SU-DHL-6 (cell line): ENCODE results near the gene SORBS2.

Experiments used
- CTCF ChIP-seq: fragments of 200-600 bp; sonication (generic); IDR thresholded peaks from one replicate; pipeline ENCODE4 v1.5.1; 2017; ENCODE audit warnings: antibody characterized with exemption, mild to moderate bottlenecking, low read length, moderate library complexity; ENCODE audit not compliant: insufficient read depth, poor library complexity, severe bottlenecking
- EZH2phosphoT487 ChIP-seq: fragments of 200-600 bp; sonication (generic), shearing (Covaris generic); conservative IDR thresholded peaks from 2 replicates; pipeline ENCODE4 v1.6.1; 2018; ENCODE audit warnings: mild to moderate bottlenecking, antibody characterized with exemption, low read length, moderate library complexity, mixed read lengths

- TF ChIP-seq CTCF (no peak), EZH2phosphoT487 (no peak)
Observed at GRCh38 chr4:185841451-185841850, 29.5 kb upstream of the SORBS2 start.
